ENCODE results near the gene CELSR3.

GRCh38 chr3:48711727-48712126 is 49.0 kb upstream of the CELSR3 start:
- TF ChIP-seq, protein P1, sequence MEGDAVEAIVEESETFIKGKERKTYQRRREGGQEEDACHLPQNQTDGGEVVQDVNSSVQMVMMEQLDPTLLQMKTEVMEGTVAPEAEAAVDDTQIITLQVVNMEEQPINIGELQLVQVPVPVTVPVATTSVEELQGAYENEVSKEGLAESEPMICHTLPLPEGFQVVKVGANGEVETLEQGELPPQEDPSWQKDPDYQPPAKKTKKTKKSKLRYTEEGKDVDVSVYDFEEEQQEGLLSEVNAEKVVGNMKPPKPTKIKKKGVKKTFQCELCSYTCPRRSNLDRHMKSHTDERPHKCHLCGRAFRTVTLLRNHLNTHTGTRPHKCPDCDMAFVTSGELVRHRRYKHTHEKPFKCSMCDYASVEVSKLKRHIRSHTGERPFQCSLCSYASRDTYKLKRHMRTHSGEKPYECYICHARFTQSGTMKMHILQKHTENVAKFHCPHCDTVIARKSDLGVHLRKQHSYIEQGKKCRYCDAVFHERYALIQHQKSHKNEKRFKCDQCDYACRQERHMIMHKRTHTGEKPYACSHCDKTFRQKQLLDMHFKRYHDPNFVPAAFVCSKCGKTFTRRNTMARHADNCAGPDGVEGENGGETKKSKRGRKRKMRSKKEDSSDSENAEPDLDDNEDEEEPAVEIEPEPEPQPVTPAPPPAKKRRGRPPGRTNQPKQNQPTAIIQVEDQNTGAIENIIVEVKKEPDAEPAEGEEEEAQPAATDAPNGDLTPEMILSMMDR (IDR thresholded peaks at IDR 0.05), result no peak
- TF ChIP-seq CHD2 (IDR thresholded peaks at IDR 0.05; ENCODE audit: low read length, partially characterized antibody), result no peak

All from A549 (cell line).